Type B pancreatic cell (in vitro differentiated cells): ENCODE measurements around the gene PGC. TPM values are rescaled to one million over a fixed set of nuclear protein-coding genes. Genes with fewer than 3 reads are reported as not detected.

ENCODE experiments used
- DNase-seq: peaks from one replicate; pipeline ENCODE4 v3.0.0; 2021; ENCODE audit warnings: mixed read lengths; ENCODE audit not compliant: unreplicated experiment; ENCODE audit errors: extremely low spot score
- H3K27ac Mint-ChIP-seq: 2 replicates; pipeline ENCODE4 v1.8.0; 2021; ENCODE audit warnings: mild to moderate bottlenecking, mixed read lengths
- H3K27me3 Mint-ChIP-seq: 2 replicates; pipeline ENCODE4 v1.8.0; 2021; ENCODE audit warnings: mixed read lengths
- H3K36me3 Mint-ChIP-seq: 2 replicates; pipeline ENCODE4 v1.8.0; 2021; ENCODE audit warnings: mixed read lengths
- H3K4me1 Mint-ChIP-seq: one replicate; pipeline ENCODE4 v1.8.0; 2021; ENCODE audit warnings: mixed read lengths; ENCODE audit not compliant: unreplicated experiment
- H3K4me3 Mint-ChIP-seq: 2 replicates; pipeline ENCODE4 v1.8.0; 2021; ENCODE audit warnings: mild to moderate bottlenecking, mixed read lengths
- H3K9me3 Mint-ChIP-seq: 2 replicates; pipeline ENCODE4 v1.8.0; 2021; ENCODE audit warnings: mixed read lengths
- CTCF ChIP-seq: fragments of 200-600 bp; sonication (generic); conservative IDR thresholded peaks from 2 replicates; pipeline ENCODE4 v1.5.0; 2021; ENCODE audit warnings: antibody characterized with exemption, mild to moderate bottlenecking
- total RNA-seq: library from RNA; stranded (reverse); gene quantifications from 2 replicates; pipeline ENCODE4 v1.2.1, GENCODE V29; 2021; ENCODE audit warnings: low replicate concordance

The PGC gene
- total RNA-seq, 1 donor from 2014 or later = 56.6 TPM

GRCh38 chr6:41727705-41728072, 19.5 kb downstream of the PGC start:
- H3K9me3 Mint-ChIP-seq = no peaks in the 10 kb centered on the region
- H3K36me3 Mint-ChIP-seq = no peaks in the 10 kb centered on the region
- H3K4me3 Mint-ChIP-seq = no peak overlapping the region
- DNase-seq = no peak
- no peak overlapping the region for H3K27ac Mint-ChIP-seq
- peaks cover 15% of the 10 kb centered on the region for H3K27me3 Mint-ChIP-seq
- no peak for TF ChIP-seq CTCF
- peaks cover 8% of the 10 kb centered on the region for H3K4me1 Mint-ChIP-seq

GRCh38 chr6:41726876-41727275, 20.3 kb downstream of the PGC start:
- DNase-seq = no peak
- Mint-ChIP-seq H3K4me1 (peaks cover 8% of the 10 kb centered on the region), H3K27me3 (peaks cover 10% of the 10 kb centered on the region), H3K9me3 (no peaks in the 10 kb centered on the region), H3K36me3 (no peaks in the 10 kb centered on the region), H3K27ac (no peak overlapping the region), H3K4me3 (no peak overlapping the region)
- no peak for TF ChIP-seq CTCF

- no peak for DNase-seq
- Mint-ChIP-seq H3K27ac (no peak overlapping the region), H3K9me3 (no peaks in the 10 kb centered on the region), H3K36me3 (no peaks in the 10 kb centered on the region), H3K27me3 (no peaks in the 10 kb centered on the region), H3K4me3 (no peak overlapping the region), H3K4me1 (peaks cover 12% of the 10 kb centered on the region)
- TF ChIP-seq CTCF = no peak
Observed at GRCh38 chr6:41724586-41725501, 22.4 kb downstream of the PGC start.

- no peaks in the 10 kb centered on the region for H3K9me3 Mint-ChIP-seq
- TF ChIP-seq CTCF = no peak
Observed at GRCh38 chr6:41724228-41724580, 23.0 kb downstream of the PGC start.

GRCh38 chr6:41723530-41724227, 23.5 kb downstream of the PGC start:
- Mint-ChIP-seq H3K9me3 (no peaks in the 10 kb centered on the region), H3K4me3 (no peak overlapping the region), H3K36me3 (no peaks in the 10 kb centered on the region), H3K27me3 (no peaks in the 10 kb centered on the region), H3K4me1 (peaks cover 12% of the 10 kb centered on the region), H3K27ac (no peak overlapping the region)
- DNase-seq = no peak
- no peak for TF ChIP-seq CTCF

More at GRCh38 chr6:41724228-41724580, 23.0 kb downstream of the PGC start:
- no peaks in the 10 kb centered on the region for H3K27me3 Mint-ChIP-seq
- H3K36me3 Mint-ChIP-seq = no peaks in the 10 kb centered on the region
- peaks cover 12% of the 10 kb centered on the region for H3K4me1 Mint-ChIP-seq
- no peak for DNase-seq
- H3K4me3 Mint-ChIP-seq = no peak overlapping the region
- H3K27ac Mint-ChIP-seq = no peak overlapping the region
